Stimulated activated CD8-positive, alpha-beta memory T cell treated with anti-CD3 and anti-CD28 coated beads, Interleukin-2, amount 100 ng/mL, for 1 hour (primary cell): ENCODE measurements around the gene STMN3.
"Not testable (repeated sequence)": the region's sequence is repeated elsewhere in the genome, so short reads cannot be mapped to it uniquely, and the experiment has no call there.

Source experiments
- DNase-seq, 2 donors: peaks; one replicate each; pipeline ENCODE4 v3.0.0-alpha.2; 2020; ENCODE audit warnings: low read depth in 2 of 2

STMN3 gene

DNA sequence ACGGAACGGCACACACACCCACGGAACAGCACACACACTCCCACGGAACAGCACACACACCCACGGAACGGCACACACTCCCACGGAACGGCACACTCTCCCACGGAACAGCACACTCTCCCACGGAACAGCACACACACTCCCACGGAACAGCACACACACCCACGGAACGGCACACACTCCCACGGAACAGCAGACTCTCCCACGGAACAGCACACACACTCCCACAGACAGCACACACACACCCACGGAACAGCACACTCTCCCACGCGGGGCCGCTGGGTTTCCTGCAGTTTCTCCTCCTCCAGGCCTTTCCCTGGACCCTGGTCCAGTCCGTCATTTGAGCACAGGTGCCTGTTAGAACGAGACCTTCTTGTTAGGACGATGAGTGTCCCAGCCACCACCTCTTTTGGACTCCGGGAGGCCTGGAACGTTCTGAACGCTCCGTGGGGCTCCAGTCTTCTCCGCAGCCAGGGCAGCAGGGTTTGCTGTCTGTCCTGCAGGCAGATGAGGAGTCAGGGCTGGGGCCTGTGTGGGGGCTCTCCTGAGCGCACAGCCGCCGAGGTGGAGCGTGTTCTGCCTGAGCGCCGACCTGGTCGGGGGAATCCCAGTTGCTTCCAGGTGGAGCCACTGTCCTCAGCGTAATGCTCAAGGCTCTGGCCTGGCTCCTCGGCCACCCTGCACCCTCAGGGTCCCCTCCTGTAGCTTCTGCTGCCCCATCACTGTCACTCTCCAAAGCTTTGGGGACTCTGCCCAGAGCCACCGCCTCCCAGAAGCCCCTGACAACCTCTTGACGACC lies 25.6 kb upstream of the STMN3 start:
- no peak for DNase-seq

GRCh38 chr20:63678071-63678470 lies 24.8 kb upstream of the STMN3 start:
- no peak for DNase-seq

DNA sequence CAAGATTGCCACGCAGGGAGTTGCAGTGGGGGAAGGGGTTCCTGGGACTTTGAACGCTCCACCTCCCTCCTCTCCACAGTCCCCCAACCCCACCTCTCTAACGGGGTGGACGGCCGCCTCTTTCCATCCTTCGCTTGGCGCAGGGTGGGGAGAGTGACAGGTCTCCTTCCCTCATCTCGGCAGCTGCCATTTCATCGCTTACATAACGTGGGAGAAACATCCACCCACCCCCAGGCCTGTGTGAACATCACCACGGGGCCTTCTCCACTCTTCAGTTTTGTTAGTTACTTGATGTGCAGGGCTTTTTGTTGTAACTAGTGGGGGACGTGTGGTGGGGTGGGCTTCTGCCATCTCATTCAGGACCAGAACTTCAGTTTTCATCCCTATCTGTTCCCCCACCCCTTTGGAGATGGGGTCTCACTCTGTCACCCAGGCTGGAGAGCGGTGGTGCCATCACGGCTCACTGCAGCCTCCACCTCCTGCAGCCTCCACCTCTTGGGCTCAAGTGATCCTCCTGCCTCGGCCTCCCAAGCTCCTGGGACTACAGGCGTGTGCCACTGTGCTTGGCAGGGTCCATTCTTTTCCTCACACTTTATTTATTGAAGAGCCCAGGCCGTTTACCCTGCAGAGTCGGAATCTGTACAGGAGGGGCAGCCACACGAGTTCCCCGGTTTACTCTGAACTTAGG lies 22.6 kb upstream of the STMN3 start:
- DNase-seq = no peak

DNA sequence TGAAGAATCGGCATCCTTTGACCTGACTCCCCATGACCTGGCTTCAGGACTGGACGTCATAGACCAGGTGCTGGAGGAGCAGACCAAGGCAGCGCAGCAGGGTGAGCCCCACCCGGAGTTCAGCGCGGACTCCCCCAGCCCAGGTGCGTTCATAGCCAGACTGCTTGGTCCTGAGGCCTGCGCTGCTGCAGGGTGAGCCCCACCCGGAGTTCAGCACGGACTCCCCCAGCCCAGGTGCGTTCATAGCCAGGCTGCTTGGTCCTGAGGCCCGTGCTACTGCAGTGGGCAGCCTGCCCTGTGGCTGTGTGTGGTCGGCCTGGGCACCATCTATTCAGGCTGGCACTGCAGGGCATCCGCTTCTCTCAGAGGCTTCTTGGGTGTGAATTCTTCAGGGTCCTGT lies 20.7 kb upstream of the STMN3 start:
- DNase-seq = no peak

- DNase-seq = no peak
Measured at GRCh38 chr20:63672666-63673065, 19.4 kb upstream of the STMN3 start.

GRCh38 chr20:63671695-63672094 lies 18.5 kb upstream of the STMN3 start:
- DNase-seq = not testable (repeated sequence)

GRCh38 chr20:63668351-63668750 lies 15.1 kb upstream of the STMN3 start:
- no peak for DNase-seq

- DNase-seq = no peak
Measured at GRCh38 chr20:63667858-63668257, 14.6 kb upstream of the STMN3 start.

DNA sequence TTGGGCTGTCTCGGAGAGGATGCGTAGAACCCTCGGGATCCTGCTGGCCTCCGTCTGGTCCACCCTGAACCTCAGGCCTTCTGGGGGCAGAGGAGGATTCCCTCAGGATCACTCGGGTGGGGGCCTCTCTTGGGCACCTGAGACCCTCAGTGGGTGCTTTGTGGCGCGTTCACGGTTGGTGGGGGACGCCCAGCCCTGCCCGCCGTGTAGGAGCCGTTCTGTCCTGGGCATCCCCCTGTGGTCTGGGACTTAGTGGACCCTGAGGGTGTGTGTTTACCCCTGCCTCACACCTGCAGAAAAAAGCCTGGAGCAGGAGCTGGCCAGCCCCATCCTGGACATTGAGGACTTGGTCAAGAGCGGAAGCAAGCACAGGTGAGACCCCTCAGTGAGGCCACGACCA lies 12.5 kb upstream of the STMN3 start:
- DNase-seq = no peak

DNA sequence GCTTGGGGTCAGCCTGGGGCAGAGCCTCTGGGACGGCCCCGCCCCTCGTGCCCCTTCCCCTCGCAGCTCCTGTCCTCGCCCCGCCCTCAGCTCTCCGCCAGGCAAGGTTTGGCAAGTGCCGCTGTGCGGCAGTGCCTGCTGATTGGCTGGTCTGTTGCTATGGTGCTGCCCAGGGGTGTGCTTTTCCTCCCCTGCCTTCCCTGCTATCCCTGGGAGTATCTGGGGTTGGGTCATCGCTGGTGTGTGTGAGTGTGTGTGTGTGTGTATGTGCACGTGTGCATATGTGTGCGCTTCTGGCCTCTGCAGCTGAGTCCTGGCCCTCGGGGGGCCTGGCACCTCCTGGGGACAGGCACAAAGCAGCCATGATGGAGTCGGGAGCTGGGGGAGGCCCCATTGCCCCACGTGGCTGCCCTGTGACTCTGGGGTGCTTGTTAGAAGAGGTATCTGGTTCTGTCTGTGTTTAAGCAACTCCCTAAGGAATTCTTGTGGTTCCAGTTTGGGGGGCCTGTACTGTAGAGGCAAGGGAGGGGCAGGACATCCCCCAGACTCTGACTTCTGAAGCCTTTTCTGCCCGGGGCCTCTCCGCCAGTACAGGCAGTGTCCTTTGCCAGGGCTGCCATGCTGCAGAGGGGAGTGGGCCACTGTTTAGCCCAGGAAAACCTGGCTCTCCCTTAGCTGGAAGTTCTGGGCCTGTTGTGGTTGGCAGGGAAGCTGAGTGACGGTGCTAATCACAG lies 11.8 kb upstream of the STMN3 start:
- DNase-seq = no peak

GRCh38 chr20:63664143-63664851 lies 11.1 kb upstream of the STMN3 start:
- DNase-seq = no peak

GRCh38 chr20:63663332-63664066 lies 10.3 kb upstream of the STMN3 start:
- no peak for DNase-seq

DNA sequence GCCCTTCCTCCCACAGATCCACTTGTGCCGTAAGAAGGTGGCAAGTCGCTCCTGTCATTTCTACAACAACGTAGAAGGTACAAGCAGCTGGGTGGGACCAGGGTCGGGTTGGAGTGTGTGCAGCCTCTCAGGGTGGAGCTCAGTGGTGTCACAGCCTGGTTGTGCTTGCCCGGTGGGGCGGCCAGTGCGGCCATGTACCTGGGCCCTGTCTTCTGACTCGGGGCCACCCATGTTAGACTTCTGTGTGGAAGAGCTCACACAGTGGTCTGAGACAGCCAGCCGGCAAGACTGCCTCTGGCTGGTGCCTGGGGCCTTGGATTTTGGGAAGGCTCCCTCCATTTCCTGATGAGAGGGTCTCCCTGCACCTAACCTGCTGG lies 9.6 kb upstream of the STMN3 start:
- DNase-seq = no peak

GRCh38 chr20:63661959-63662812 lies 9.0 kb upstream of the STMN3 start:
- no peak for DNase-seq

- no peak for DNase-seq
Measured at GRCh38 chr20:63661108-63661507, 7.9 kb upstream of the STMN3 start.

- DNase-seq = no peak
Measured at GRCh38 chr20:63660622-63661021, 7.4 kb upstream of the STMN3 start.

GRCh38 chr20:63660174-63660573 lies 7.0 kb upstream of the STMN3 start:
- DNase-seq = not testable (repeated sequence)

GRCh38 chr20:63659370-63659769 lies 6.1 kb upstream of the STMN3 start:
- no peak for DNase-seq

DNA sequence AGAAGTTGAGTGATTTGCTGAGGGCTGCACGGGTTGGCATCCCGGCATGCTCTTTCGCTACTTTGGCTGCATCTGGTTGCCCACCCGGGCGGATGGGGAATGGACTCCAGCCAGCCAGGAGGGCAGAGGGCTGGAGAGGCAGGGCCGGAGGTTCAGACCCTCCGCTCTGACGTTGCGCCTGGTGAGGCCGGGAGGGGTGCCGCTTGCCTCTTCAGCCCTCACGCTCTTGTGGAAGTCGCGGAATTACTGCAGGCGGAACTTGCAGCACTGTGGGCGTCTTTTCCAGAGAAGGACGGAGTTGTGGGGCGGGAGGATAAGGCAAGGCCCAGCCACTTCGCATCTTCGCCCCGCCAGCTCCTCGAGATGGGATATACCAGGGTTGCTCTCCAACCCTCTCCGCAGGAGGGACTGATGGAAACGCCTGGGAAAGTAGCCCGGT lies 5.5 kb upstream of the STMN3 start:
- no peak for DNase-seq
